Brain microvascular endothelial cell (primary cell): Measurements from ENCODE around the gene SENP1.

Experiments used
- DNase-seq: peaks from one replicate; pipeline ENCODE4 v3.0.0-alpha.2; 2020
- H3K27ac ChIP-seq: fragments of 250-450 bp; sonication (Bioruptor Pico); 2 replicates; pipeline ENCODE4 v1.5.1; 2020; ENCODE audit warnings: mild to moderate bottlenecking, moderate library complexity
- H3K27me3 ChIP-seq: fragments of 250-450 bp; sonication (Bioruptor Pico); replicated peaks from 2 replicates; pipeline ENCODE4 v1.5.1; 2020; ENCODE audit warnings: mild to moderate bottlenecking
- H3K36me3 ChIP-seq: fragments of 250-450 bp; sonication (Bioruptor Pico); replicated peaks from 2 replicates; pipeline ENCODE4 v1.5.1; 2020; ENCODE audit warnings: mild to moderate bottlenecking
- H3K4me3 ChIP-seq: 2 replicates; pipeline ENCODE4 v1.5.1; 2011; ENCODE audit warnings: low read depth, mild to moderate bottlenecking, control low read depth, low read length, moderate library complexity
- in situ Hi-C: cut with HindIII; loops from 2 replicates; pipeline ENCODE4 v1.10.0; 2017; ENCODE audit warnings: low sequenced_read_pairs, low pct_ligation_motif_present
- TF ChIP-seq, protein P1 (sequence below): IDR thresholded peaks from 2 replicates; pipeline ENCODE4 v1.5.1; 2011; ENCODE audit warnings: low read depth, mild to moderate bottlenecking, moderate library complexity, low read length, control low read depth, inconsistent platforms; ENCODE audit errors: missing control alignments

Gene SENP1

DNA sequence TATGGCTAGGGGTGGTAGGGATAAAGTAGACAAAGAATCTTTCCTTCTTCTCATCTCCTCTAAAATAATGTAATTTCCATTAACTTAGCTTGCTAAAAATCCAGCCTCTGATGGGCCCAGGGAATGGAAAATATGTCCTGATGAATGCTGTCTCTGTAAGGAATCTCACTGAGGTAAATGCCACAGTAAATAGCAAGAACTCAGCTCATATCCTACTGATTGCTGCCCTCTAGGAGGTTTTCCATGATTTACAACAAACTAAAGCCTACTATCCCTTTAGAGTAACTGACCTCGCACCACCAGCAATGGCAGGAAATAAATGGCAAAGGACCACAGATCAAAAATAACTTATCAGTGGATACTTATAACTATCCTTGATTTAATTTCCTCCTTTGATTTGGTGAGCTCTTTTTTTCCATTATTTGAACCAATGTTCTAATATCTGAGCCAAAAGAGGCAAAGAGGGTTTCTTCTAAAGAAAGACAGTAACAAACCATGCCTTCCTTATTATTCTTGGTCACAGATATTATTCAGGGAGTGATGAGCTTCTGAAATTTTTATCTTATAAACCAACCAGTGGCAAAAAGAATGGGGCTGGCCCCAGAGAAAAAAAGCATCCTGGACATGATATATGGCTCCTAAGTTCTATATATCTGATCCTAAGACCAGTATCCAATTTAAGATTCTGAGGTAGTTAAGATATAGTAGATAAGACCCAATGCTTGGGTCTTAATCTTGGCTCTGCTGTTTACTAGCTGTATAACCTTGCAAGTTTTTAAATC lies 43.8 kb downstream of the SENP1 start:
- DNase-seq: no peak
- Histone ChIP-seq H3K36me3 (peaks cover 24% of the 10 kb centered on the region), H3K4me3 (no peak overlapping the region), H3K27me3 (no peaks in the 10 kb centered on the region), H3K27ac (no peak overlapping the region)
- TF ChIP-seq, protein P1, sequence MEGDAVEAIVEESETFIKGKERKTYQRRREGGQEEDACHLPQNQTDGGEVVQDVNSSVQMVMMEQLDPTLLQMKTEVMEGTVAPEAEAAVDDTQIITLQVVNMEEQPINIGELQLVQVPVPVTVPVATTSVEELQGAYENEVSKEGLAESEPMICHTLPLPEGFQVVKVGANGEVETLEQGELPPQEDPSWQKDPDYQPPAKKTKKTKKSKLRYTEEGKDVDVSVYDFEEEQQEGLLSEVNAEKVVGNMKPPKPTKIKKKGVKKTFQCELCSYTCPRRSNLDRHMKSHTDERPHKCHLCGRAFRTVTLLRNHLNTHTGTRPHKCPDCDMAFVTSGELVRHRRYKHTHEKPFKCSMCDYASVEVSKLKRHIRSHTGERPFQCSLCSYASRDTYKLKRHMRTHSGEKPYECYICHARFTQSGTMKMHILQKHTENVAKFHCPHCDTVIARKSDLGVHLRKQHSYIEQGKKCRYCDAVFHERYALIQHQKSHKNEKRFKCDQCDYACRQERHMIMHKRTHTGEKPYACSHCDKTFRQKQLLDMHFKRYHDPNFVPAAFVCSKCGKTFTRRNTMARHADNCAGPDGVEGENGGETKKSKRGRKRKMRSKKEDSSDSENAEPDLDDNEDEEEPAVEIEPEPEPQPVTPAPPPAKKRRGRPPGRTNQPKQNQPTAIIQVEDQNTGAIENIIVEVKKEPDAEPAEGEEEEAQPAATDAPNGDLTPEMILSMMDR: no peak
- in situ Hi-C loops: no loop called here

DNA sequence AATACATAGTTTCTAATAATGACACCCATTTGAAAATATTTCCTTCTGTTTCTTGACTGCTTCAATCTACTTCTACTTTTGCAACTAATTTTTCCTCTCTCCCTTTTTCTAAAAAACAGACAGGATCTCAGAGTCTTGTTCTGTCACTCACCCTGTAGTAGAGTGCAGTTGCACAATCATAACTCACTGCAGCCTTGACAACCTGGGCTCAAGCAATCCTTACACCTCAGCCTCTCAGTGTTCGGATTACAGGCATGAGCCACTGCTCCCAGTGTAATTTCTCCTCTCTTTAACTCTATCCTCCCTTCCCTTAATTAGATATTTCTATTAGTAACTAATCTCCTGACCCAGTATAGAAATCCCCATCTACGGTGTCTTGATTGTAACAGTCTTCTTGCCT lies 45.4 kb downstream of the SENP1 start:
- TF ChIP-seq, protein P1: no peak
- H3K36me3 ChIP-seq: peaks cover 24% of the 10 kb centered on the region
- in situ Hi-C loops: no loop called here

DNA sequence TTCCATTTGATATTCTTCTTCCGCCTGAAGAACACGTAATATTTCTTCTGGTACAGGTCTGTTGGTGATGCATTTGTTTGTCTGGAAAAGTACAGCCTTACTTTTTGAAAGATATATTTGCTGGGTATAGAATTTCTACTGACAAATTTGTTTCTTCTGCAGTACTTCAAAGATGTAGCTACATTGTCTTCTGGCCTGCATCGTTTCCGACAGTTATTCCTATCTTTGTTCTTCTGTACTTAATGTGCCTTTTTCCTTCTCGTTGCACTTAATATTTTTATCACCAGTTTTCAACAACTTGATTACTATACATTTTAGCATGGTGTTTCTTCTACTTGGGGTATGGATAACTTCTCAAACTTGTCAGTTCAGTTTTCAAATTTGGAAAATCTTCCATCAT lies 47.1 kb downstream of the SENP1 start:
- TF ChIP-seq, protein P1: no peak
- DNase-seq: no peak
- Histone ChIP-seq H3K36me3 (peaks cover 18% of the 10 kb centered on the region), H3K27me3 (no peaks in the 10 kb centered on the region), H3K27ac (no peak overlapping the region), H3K4me3 (no peak overlapping the region)
- in situ Hi-C loops: no loop called here

More for the DNA sequence above, 45.4 kb downstream of the SENP1 start:
- no peak for DNase-seq
- no peak overlapping the region for H3K27ac ChIP-seq
- no peaks in the 10 kb centered on the region for H3K27me3 ChIP-seq
- no peak overlapping the region for H3K4me3 ChIP-seq

DNA sequence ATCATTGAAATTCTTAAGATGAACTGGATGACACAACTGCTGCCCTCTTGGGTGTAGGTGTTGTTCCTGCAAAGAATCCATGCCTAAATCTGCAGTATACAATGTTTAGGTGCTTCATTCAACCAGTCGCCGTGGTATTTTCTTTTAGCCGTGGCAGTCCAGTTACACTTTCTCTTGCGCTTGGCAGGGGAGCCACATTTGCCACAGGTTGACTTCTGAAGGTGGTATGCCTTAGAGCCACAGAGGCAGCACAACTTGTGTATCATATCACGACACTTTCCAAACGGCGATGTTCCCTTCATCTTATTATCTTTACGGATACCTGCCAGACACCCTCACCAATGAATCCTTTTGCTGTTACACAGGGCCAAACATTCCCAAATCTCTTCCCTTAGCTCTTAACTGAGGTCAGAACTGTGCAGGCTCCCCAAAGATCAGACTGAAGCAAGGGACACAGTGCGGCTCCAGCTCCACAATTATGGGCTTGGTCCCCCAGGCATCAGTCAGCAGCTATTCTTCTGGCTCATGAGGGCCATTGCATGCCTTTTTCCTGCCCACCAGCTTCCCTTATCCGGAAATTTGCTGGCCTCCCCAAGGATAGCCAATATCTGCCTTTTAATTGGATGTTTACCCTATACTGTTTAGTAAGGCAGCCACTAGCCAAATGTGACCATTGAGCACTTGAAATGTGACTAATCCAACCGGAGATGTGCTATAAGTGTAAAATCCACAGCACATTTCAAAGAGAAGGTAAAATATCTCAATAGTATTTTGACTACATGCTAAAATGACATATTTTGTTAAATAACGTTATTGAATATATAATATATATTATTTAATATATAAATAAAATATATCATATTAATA lies 50.7 kb downstream of the SENP1 start:
- in situ Hi-C loops: no loop called here
- DNase-seq: no peak
- H3K4me3 ChIP-seq: no peak overlapping the region
- no peaks in the 10 kb centered on the region for H3K27me3 ChIP-seq
- TF ChIP-seq, protein P1: no peak
- H3K27ac ChIP-seq: no peak overlapping the region
- peaks cover 8% of the 10 kb centered on the region for H3K36me3 ChIP-seq

DNA sequence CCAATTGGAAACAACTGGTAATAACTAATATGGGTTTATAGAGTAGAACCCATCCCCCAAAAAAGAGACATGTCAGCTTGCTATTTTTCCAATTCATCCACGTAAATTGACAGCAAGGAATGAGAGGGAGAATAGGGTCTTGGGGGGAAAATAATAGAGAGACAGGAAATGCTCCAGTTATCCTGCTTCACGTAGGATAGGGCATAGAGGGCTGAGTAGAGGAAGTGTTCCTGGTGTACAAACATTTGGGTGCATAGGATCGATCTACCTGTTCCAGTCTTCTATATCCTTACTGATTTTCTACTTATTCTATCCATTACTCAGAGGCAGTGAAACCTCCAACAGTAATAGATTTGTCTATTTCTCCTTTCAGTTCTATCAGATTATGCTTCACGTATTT lies 52.0 kb downstream of the SENP1 start:
- H3K4me3 ChIP-seq: no peak overlapping the region
- no peak for DNase-seq
- H3K27ac ChIP-seq: no peak overlapping the region
- no peaks in the 10 kb centered on the region for H3K27me3 ChIP-seq
- peaks cover 3% of the 10 kb centered on the region for H3K36me3 ChIP-seq
- in situ Hi-C loops: no loop called here
- TF ChIP-seq, protein P1: no peak
